ENCODE results near the gene IFITM1.
"Not testable (repeated sequence)": the region's sequence is repeated elsewhere in the genome, so short reads cannot be mapped to it uniquely, and the experiment has no call there.

IFITM1 gene

GRCh38 chr11:293852-294661, 19.8 kb upstream of the IFITM1 start:
- DNase-seq (ENCODE audit: low spot score), result no peak

- DNase-seq (ENCODE audit: low spot score), result no peak
Measured at GRCh38 chr11:294780-295179, 19.1 kb upstream of the IFITM1 start.

DNA sequence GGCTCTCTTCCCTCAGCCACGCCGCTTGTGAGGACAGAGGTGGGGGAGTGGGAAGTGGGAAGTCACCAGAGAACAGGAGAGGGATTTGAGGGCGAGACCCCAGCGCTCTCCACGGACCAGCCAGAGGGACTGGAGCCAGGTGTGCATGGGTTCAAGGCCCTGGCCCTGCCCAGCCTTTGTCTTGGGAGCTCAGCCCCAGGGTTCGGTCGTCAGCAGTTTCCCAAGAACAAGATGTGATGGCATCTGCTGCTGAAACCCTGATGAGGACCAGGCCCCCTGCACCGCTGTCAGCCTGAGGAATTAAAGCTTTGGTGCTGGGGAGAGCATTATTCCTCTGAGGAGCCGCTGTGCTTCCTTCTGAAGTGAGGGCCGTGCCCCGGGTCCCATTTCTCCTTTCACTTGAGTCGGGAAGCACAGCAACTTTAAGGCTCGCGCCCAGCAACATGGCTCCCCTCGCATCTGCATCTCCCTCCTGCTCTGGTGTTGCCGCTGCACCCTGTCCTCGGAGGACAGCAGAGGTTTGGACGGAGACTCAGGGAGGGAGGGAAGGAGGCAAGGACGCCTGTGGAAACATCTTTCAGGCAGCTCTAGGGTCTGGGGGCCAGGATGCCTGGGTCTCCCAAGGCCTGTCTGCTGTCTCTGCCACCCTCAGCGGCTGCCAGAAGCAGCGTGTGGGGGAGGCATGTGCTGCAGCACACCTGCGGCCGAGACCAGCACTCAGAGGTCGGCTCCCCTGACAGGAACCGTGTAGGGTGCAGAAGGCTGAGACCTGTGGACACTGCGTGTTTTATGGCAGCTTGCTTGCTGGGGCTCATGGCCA, 18.3 kb upstream of the IFITM1 start:
- no peak for DNase-seq (ENCODE audit: low spot score)

- no peak for DNase-seq (ENCODE audit: low spot score)
Measured at GRCh38 chr11:296171-297050, 17.4 kb upstream of the IFITM1 start.

GRCh38 chr11:297051-297585, 16.7 kb upstream of the IFITM1 start:
- DNase-seq (ENCODE audit: low spot score), result no peak

- no peak for DNase-seq (ENCODE audit: low spot score)
Measured at GRCh38 chr11:297586-298405, 16.0 kb upstream of the IFITM1 start.

GRCh38 chr11:298406-299065, 15.3 kb upstream of the IFITM1 start:
- no peak for DNase-seq (ENCODE audit: low spot score)

- no peak for DNase-seq (ENCODE audit: low spot score)
Measured at GRCh38 chr11:299081-299891, 14.6 kb upstream of the IFITM1 start, which contains the start of gene IFITM5. TSS of gene IFITM5 (minus strand) at chr11:299526. CDS start at chr11:299490, 36 bp downstream.

GRCh38 chr11:299951-300735, 13.7 kb upstream of the IFITM1 start:
- DNase-seq (ENCODE audit: low spot score), result no peak

GRCh38 chr11:303363-303762, 10.5 kb upstream of the IFITM1 start:
- no peak for DNase-seq (ENCODE audit: low spot score)

DNA sequence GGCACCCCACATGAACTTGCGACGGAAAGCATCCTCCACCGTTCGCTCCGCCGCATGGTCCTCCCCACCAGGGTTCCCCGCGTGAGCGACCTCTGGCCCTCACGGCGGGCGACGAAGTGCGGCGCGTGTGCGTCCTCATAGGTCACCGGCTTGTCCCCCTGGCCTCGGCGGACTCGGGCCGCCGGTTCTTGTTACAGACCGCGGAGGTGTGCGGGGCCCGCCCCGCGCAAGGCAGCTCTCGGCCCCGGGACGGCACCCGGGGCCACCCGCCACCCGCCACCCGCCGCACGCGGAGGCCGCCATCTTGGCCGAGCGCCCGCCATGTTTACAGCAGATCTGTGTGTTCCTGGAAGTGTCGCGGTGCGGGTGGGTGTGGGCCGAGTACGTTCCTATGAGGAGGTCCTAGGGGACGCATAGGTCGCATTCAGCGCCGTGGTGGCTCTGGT, 9.8 kb upstream of the IFITM1 start:
- DNase-seq (ENCODE audit: low spot score), result no peak

DNA sequence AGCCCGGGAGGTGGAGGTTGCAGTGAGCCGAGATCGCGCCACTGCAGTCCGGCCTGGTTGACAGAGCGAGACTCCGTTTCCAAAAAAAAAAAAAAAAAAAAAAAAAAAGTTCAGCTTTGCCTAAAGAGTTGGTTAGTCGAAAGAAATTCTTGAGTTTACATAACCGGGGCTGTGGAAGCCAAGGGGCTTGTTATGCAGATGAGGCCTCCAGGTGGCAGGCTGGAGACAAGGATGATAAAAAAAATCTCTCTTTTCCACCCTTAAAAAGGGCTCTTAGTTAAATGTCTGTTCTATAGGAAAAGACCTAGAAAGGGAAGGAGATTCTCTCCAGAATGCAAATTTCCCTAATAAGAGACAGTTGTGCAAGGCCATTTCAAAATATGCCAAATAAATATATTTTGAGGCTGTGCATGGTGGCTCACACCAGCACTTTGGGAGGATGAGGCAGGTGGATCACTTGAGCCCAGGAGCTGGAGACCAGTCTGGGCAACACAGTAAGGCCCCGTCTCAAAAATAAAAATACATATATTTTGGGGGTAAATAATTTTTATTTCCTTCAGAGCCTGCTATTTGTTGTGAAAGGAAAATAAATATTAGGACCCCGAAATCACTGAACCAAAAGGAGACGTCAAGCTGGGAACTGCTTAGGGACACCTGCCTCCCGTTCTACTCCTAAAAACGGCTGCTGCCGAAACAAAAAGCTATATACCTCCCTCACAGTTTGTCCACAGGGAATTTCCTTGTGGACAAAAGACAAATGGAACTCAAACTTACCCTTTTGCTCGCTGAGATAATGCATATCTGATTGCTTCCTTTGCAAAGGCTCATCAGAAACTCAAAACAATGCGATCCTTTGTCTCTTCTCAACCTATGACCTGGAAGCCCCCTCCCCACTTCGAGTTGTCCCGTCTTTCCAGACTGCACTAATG, 8.7 kb upstream of the IFITM1 start:
- no peak for DNase-seq (ENCODE audit: low spot score)

- no peak for DNase-seq (ENCODE audit: low spot score)
Measured at GRCh38 chr11:305844-306211, 8.0 kb upstream of the IFITM1 start.

- DNase-seq (ENCODE audit: low spot score), result no peak
Measured at GRCh38 chr11:306645-307371, 7.0 kb upstream of the IFITM1 start.

GRCh38 chr11:307766-308708, 5.8 kb upstream of the IFITM1 start, which contains the start of gene IFITM2:
TSS of gene IFITM2 (plus strand) at chr11:307816. CDS start at chr11:308193, 377 bp downstream.
- DNase-seq (ENCODE audit: low spot score), result not testable (repeated sequence)
